ENCODE results near the gene PKP4. TPM values are rescaled to one million over a fixed set of nuclear protein-coding genes. Genes with fewer than 3 reads are reported as not detected.

PKP4 gene
- total and polyA plus RNA-seq, 2 donors (not counting 1 experiment from before 2014, with no cell fraction given) = 44.5 to 56.3 TPM

GRCh38 chr2:158670292-158670691 is 213.5 kb downstream of the PKP4 start:
- Histone ChIP-seq H3K4me2 (ENCODE audit: extremely low read depth, insufficient read depth, low read length) (no peak overlapping the region), H3K36me3 (ENCODE audit: control insufficient read depth, insufficient read depth, low read length) (peaks cover 7% of the 10 kb centered on the region), H3K27ac (ENCODE audit: insufficient read depth, low read length) (no peak overlapping the region), H3K9ac (ENCODE audit: insufficient read depth, low read length) (no peak overlapping the region), H3K4me3 (replicated peaks in 1 of 4; ENCODE audit: control extremely low read depth in 1 of 4, insufficient read depth in 1 of 4, low read depth in 3 of 4, low read length in 4 of 4) (no peak overlapping the region), H3K9me3 (ENCODE audit: control insufficient read depth, insufficient read depth, low read depth, low read length) (no peaks in the 10 kb centered on the region), H4K20me1 (ENCODE audit: control insufficient read depth, extremely low read depth, insufficient read depth, low read length) (no peaks in the 10 kb centered on the region), H3K79me2 (ENCODE audit: control insufficient read depth, insufficient read depth, low read length) (no peaks in the 10 kb centered on the region), H2AFZ (ENCODE audit: low read length) (no peak overlapping the region), H3K27me3 (ENCODE audit: control insufficient read depth, insufficient read depth, low read length) (no peaks in the 10 kb centered on the region), H3K4me1 (ENCODE audit: control insufficient read depth, extremely low read depth, insufficient read depth, low read length) (peaks cover 22% of the 10 kb centered on the region)
- no peak for DNase-seq (ENCODE audit: low read depth in 2 of 2)
- TF ChIP-seq EZH2 (IDR thresholded peaks at IDR 0.05; ENCODE audit: low read length, missing control alignments) (no peak), CTCF (conservative IDR thresholded peaks at IDR 0.05 in 1 of 2, IDR thresholded peaks at IDR 0.05 in 1 of 2; ENCODE audit: low read depth in 1 of 2, low read length in 2 of 2) (no peak)

GRCh38 chr2:158671360-158672245 is 214.9 kb downstream of the PKP4 start:
- Histone ChIP-seq H3K4me1 (ENCODE audit: control insufficient read depth, extremely low read depth, insufficient read depth, low read length) (peaks cover 14% of the 10 kb centered on the region), H3K36me3 (ENCODE audit: control insufficient read depth, insufficient read depth, low read length) (peaks cover 7% of the 10 kb centered on the region), H3K27ac (ENCODE audit: insufficient read depth, low read length) (no peak overlapping the region), H2AFZ (ENCODE audit: low read length) (no peak overlapping the region), H4K20me1 (ENCODE audit: control insufficient read depth, extremely low read depth, insufficient read depth, low read length) (no peaks in the 10 kb centered on the region), H3K4me2 (ENCODE audit: extremely low read depth, insufficient read depth, low read length) (no peak overlapping the region), H3K9me3 (ENCODE audit: control insufficient read depth, insufficient read depth, low read depth, low read length) (no peaks in the 10 kb centered on the region), H3K4me3 (replicated peaks in 1 of 4; ENCODE audit: control extremely low read depth in 1 of 4, insufficient read depth in 1 of 4, low read depth in 3 of 4, low read length in 4 of 4) (no peak overlapping the region), H3K79me2 (ENCODE audit: control insufficient read depth, insufficient read depth, low read length) (no peaks in the 10 kb centered on the region), H3K9ac (ENCODE audit: insufficient read depth, low read length) (no peak overlapping the region), H3K27me3 (ENCODE audit: control insufficient read depth, insufficient read depth, low read length) (no peaks in the 10 kb centered on the region)
- no peak for DNase-seq (ENCODE audit: low read depth in 2 of 2)
- TF ChIP-seq CTCF (conservative IDR thresholded peaks at IDR 0.05 in 1 of 2, IDR thresholded peaks at IDR 0.05 in 1 of 2; ENCODE audit: low read depth in 1 of 2, low read length in 2 of 2) (no peak), EZH2 (IDR thresholded peaks at IDR 0.05; ENCODE audit: low read length, missing control alignments) (no peak)

GRCh38 chr2:158676295-158676694 is 219.5 kb downstream of the PKP4 start:
- H3K4me3 ChIP-seq (replicated peaks in 1 of 4; ENCODE audit: control extremely low read depth in 1 of 4, insufficient read depth in 1 of 4, low read depth in 3 of 4, low read length in 4 of 4) = no peak overlapping the region
- H3K79me2 ChIP-seq (ENCODE audit: control insufficient read depth, insufficient read depth, low read length) = no peaks in the 10 kb centered on the region
- peaks cover 2% of the 10 kb centered on the region for H3K36me3 ChIP-seq (ENCODE audit: control insufficient read depth, insufficient read depth, low read length)
- H3K9me3 ChIP-seq (ENCODE audit: control insufficient read depth, insufficient read depth, low read depth, low read length) = no peaks in the 10 kb centered on the region
- H3K27me3 ChIP-seq (ENCODE audit: control insufficient read depth, insufficient read depth, low read length) = no peaks in the 10 kb centered on the region
- H3K9ac ChIP-seq (ENCODE audit: insufficient read depth, low read length) = no peak overlapping the region
- H4K20me1 ChIP-seq (ENCODE audit: control insufficient read depth, extremely low read depth, insufficient read depth, low read length) = no peaks in the 10 kb centered on the region
- no peak overlapping the region for H3K4me2 ChIP-seq (ENCODE audit: extremely low read depth, insufficient read depth, low read length)
- H3K27ac ChIP-seq (ENCODE audit: insufficient read depth, low read length) = no peak overlapping the region
- H3K4me1 ChIP-seq (ENCODE audit: control insufficient read depth, extremely low read depth, insufficient read depth, low read length) = no peaks in the 10 kb centered on the region
- no peak for DNase-seq (ENCODE audit: low read depth in 2 of 2)
- H2AFZ ChIP-seq (ENCODE audit: low read length) = no peak overlapping the region
- TF ChIP-seq CTCF (conservative IDR thresholded peaks at IDR 0.05 in 1 of 2, IDR thresholded peaks at IDR 0.05 in 1 of 2; ENCODE audit: low read depth in 1 of 2, low read length in 2 of 2) (no peak), EZH2 (IDR thresholded peaks at IDR 0.05; ENCODE audit: low read length, missing control alignments) (no peak)
